ENCODE data around the gene WFIKKN2.

The WFIKKN2 gene

GRCh38 chr17:50808413-50808812, 27.0 kb upstream of the WFIKKN2 start:
- no peak for DNase-seq (ENCODE audit: low read depth in 2 of 2)

GRCh38 chr17:50808888-50809287, 26.5 kb upstream of the WFIKKN2 start:
- no peak for DNase-seq (ENCODE audit: low read depth in 2 of 2)

GRCh38 chr17:50813583-50813982, 21.8 kb upstream of the WFIKKN2 start:
- no peak for DNase-seq (ENCODE audit: low read depth in 2 of 2)

- no peak for DNase-seq (ENCODE audit: low read depth in 2 of 2)
Observed at GRCh38 chr17:50815400-50815799, 20.0 kb upstream of the WFIKKN2 start.

- no peak for DNase-seq (ENCODE audit: low read depth in 2 of 2)
Observed at GRCh38 chr17:50816271-50816670, 19.1 kb upstream of the WFIKKN2 start.

GRCh38 chr17:50816771-50817751, 18.3 kb upstream of the WFIKKN2 start:
- peak in 1 of 2 donors; percentile 26 for DNase-seq (ENCODE audit: low read depth in 2 of 2)

- DNase-seq (ENCODE audit: low read depth in 2 of 2), result no peak
Observed at GRCh38 chr17:50817838-50818237, 17.5 kb upstream of the WFIKKN2 start.

GRCh38 chr17:50818261-50818660, 17.1 kb upstream of the WFIKKN2 start:
- no peak for DNase-seq (ENCODE audit: low read depth in 2 of 2)

GRCh38 chr17:50818921-50819657, 16.3 kb upstream of the WFIKKN2 start:
- no peak for DNase-seq (ENCODE audit: low read depth in 2 of 2)

GRCh38 chr17:50820651-50821050, 14.7 kb upstream of the WFIKKN2 start:
- DNase-seq (ENCODE audit: low read depth in 2 of 2), result no peak

- DNase-seq (ENCODE audit: low read depth in 2 of 2), result no peak
Observed at GRCh38 chr17:50822550-50822949, 12.8 kb upstream of the WFIKKN2 start.

GRCh38 chr17:50824429-50824828, 11.0 kb upstream of the WFIKKN2 start:
- DNase-seq (ENCODE audit: low read depth in 2 of 2), result no peak

- no peak for DNase-seq (ENCODE audit: low read depth in 2 of 2)
Observed at GRCh38 chr17:50825188-50825587, 10.2 kb upstream of the WFIKKN2 start.

- no peak for DNase-seq (ENCODE audit: low read depth in 2 of 2)
Observed at GRCh38 chr17:50828508-50829170, 6.7 kb upstream of the WFIKKN2 start.

GRCh38 chr17:50829332-50829731, 6.1 kb upstream of the WFIKKN2 start:
- no peak for DNase-seq (ENCODE audit: low read depth in 2 of 2)

GRCh38 chr17:50830352-50830751, 5.0 kb upstream of the WFIKKN2 start:
- DNase-seq (ENCODE audit: low read depth in 2 of 2), result no peak

- no peak for DNase-seq (ENCODE audit: low read depth in 2 of 2)
Observed at GRCh38 chr17:50830994-50831393, 4.4 kb upstream of the WFIKKN2 start.

- no peak for DNase-seq (ENCODE audit: low read depth in 2 of 2)
Observed at GRCh38 chr17:50831471-50831928, 3.9 kb upstream of the WFIKKN2 start.

GRCh38 chr17:50832267-50832863, 3.0 kb upstream of the WFIKKN2 start:
- no peak for DNase-seq (ENCODE audit: low read depth in 2 of 2)

GRCh38 chr17:50832864-50833381, 2.5 kb upstream of the WFIKKN2 start:
- DNase-seq (ENCODE audit: low read depth in 2 of 2), result no peak

Measured in stimulated activated CD8-positive, alpha-beta memory T cell treated with anti-CD3 and anti-CD28 coated beads, Interleukin-2, amount 100 ng/mL, for 1 hour (primary cell).